Uterus (tissue), 2 donors: ENCODE measurements around the gene FAM168A.

ENCODE experiments used
- POLR2A ChIP-seq, 2 donors: fragments of 450-650 bp; IDR thresholded peaks; one replicate each; pipeline ENCODE4 v1.6.1; 2016; ENCODE audit warnings: antibody characterized with exemption in 2 of 2, mild to moderate bottlenecking in 1 of 2, moderate library complexity in 1 of 2
- TF ChIP-seq, protein P1 (sequence below), 4 experiments: fragments of 200-600 bp in 2 of 4; fragments of 450-650 bp in 2 of 4; sonication (generic) in 2 of 4; IDR thresholded peaks; one replicate each; pipeline ENCODE4 v1.5.1; 2016 to 2019; ENCODE audit warnings: antibody characterized with exemption in 4 of 4, mild to moderate bottlenecking in 2 of 4, moderate library complexity in 1 of 4

DNA sequence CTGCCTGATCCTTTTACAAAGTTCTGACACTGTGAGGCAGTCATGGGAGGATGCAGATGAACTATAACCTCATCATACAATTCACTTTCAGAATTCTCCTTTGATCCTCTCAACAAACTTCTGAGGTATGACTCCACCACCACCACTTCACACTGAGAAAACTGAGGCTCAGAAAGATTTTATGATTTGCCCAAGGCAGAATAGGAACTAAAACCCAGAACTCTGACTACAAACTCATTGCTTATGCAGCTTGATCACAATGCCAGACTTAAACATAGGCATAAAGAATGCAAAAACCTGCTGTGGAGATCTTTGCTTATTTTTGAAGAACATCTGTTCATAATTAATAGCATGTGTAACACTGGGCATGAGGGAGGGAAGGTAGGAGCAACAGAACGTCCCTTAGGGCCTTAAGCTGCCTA is 20.4 kb downstream of the FAM168A start:
- TF ChIP-seq, protein P1, sequence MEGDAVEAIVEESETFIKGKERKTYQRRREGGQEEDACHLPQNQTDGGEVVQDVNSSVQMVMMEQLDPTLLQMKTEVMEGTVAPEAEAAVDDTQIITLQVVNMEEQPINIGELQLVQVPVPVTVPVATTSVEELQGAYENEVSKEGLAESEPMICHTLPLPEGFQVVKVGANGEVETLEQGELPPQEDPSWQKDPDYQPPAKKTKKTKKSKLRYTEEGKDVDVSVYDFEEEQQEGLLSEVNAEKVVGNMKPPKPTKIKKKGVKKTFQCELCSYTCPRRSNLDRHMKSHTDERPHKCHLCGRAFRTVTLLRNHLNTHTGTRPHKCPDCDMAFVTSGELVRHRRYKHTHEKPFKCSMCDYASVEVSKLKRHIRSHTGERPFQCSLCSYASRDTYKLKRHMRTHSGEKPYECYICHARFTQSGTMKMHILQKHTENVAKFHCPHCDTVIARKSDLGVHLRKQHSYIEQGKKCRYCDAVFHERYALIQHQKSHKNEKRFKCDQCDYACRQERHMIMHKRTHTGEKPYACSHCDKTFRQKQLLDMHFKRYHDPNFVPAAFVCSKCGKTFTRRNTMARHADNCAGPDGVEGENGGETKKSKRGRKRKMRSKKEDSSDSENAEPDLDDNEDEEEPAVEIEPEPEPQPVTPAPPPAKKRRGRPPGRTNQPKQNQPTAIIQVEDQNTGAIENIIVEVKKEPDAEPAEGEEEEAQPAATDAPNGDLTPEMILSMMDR (IDR thresholded peaks at IDR 0.05), result no peak
- TF ChIP-seq POLR2A (IDR thresholded peaks at IDR 0.05), result no peak
